ENCODE results near the gene PER1.

DNA sequence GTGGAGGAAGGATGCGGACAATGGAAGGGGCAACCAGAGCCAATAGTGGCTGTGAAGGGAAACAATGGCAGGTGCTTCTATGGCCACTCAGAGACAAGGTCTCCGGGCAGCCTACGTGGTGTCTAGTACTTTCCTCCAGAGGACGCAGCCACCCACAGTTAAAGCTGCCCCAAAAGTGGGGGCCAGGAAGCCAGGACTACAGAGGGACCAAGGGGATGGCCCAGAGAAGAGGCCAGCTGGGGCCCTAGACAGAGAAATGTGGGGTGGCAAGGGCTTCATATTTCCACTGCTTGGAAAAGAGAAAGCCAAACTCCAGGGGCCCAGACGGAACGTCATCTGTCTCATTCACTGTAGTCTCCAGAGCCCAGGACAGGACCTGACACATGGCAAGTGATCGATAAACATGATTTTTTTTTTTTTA is 837 bp upstream of the PER1 start:
- TF ChIP-seq, protein P1, sequence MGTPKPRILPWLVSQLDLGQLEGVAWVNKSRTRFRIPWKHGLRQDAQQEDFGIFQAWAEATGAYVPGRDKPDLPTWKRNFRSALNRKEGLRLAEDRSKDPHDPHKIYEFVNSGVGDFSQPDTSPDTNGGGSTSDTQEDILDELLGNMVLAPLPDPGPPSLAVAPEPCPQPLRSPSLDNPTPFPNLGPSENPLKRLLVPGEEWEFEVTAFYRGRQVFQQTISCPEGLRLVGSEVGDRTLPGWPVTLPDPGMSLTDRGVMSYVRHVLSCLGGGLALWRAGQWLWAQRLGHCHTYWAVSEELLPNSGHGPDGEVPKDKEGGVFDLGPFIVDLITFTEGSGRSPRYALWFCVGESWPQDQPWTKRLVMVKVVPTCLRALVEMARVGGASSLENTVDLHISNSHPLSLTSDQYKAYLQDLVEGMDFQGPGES (IDR thresholded peaks at IDR 0.05): no peak
- TF ChIP-seq, protein P2, sequence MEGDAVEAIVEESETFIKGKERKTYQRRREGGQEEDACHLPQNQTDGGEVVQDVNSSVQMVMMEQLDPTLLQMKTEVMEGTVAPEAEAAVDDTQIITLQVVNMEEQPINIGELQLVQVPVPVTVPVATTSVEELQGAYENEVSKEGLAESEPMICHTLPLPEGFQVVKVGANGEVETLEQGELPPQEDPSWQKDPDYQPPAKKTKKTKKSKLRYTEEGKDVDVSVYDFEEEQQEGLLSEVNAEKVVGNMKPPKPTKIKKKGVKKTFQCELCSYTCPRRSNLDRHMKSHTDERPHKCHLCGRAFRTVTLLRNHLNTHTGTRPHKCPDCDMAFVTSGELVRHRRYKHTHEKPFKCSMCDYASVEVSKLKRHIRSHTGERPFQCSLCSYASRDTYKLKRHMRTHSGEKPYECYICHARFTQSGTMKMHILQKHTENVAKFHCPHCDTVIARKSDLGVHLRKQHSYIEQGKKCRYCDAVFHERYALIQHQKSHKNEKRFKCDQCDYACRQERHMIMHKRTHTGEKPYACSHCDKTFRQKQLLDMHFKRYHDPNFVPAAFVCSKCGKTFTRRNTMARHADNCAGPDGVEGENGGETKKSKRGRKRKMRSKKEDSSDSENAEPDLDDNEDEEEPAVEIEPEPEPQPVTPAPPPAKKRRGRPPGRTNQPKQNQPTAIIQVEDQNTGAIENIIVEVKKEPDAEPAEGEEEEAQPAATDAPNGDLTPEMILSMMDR (IDR thresholded peaks at IDR 0.05 in 2 of 3, conservative IDR thresholded peaks at IDR 0.05 in 1 of 3; ENCODE audit: control insufficient read depth in 2 of 3, extremely low read depth in 1 of 3, insufficient read depth in 1 of 3, low read depth in 3 of 3, low read length in 3 of 3): no peak
- TF ChIP-seq ZNF24 (IDR thresholded peaks at IDR 0.05) (no peak), MXI1 (IDR thresholded peaks at IDR 0.05; ENCODE audit: low read depth, low read length) (0 out of 2 replicates have a peak, but pooled peaks have one; percentile 13), PAX5 (IDR thresholded peaks at IDR 0.05; ENCODE audit: borderline replicate concordance, low read depth, low read length) (no peak)
- TF ChIP-seq, protein P3, sequence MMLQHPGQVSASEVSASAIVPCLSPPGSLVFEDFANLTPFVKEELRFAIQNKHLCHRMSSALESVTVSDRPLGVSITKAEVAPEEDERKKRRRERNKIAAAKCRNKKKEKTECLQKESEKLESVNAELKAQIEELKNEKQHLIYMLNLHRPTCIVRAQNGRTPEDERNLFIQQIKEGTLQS (IDR thresholded peaks at IDR 0.05; ENCODE audit: borderline replicate concordance, extremely low read depth, low read depth, low read length): no peak
